ENCODE results near the gene OR1I1.

DNA sequence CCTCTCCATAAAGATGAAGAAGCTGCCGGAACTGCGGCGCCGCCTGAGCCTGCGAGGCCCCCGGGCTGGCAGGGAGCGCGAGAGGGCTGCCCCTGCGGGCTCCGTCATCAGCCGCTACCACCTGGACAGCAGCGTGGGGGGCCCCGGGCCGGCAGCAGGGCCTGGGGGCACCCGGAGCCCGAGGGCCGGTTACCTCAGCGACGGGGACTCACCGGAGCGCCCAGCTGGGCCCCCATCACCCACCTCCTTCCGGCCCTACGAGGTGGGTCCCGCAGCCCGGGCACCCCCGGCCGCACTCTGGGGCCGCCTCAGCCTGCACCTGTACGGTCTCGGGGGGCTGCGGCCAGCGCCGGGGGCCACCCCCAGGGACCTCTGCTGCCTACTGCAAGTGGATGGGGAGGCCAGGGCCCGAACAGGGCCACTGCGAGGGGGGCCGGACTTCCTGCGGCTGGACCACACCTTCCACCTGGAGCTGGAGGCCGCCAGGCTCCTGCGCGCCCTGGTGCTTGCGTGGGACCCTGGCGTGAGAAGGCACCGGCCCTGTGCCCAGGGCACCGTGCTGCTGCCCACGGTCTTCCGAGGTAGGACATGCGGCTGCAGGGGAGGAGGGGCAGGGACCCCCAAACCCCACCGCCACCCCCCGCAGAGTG lies 27.9 kb downstream of the OR1I1 start:
- no peak for TF ChIP-seq POLR2AphosphoS5 (IDR thresholded peaks at IDR 0.05)
- TF ChIP-seq, protein P1, sequence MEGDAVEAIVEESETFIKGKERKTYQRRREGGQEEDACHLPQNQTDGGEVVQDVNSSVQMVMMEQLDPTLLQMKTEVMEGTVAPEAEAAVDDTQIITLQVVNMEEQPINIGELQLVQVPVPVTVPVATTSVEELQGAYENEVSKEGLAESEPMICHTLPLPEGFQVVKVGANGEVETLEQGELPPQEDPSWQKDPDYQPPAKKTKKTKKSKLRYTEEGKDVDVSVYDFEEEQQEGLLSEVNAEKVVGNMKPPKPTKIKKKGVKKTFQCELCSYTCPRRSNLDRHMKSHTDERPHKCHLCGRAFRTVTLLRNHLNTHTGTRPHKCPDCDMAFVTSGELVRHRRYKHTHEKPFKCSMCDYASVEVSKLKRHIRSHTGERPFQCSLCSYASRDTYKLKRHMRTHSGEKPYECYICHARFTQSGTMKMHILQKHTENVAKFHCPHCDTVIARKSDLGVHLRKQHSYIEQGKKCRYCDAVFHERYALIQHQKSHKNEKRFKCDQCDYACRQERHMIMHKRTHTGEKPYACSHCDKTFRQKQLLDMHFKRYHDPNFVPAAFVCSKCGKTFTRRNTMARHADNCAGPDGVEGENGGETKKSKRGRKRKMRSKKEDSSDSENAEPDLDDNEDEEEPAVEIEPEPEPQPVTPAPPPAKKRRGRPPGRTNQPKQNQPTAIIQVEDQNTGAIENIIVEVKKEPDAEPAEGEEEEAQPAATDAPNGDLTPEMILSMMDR (IDR thresholded peaks at IDR 0.05): no peak

Measured in upper lobe of left lung (tissue), 4 donors.